Body of pancreas (tissue), 4 donors: Measurements from ENCODE around the gene PEAK1. TPM values are rescaled to one million over a fixed set of nuclear protein-coding genes. Genes with fewer than 3 reads are reported as not detected.

Experiments
- ATAC-seq: fragments of 150-250 bp; one replicate; pipeline ENCODE4 v1.9.1; 2016
- DNase-seq, 4 donors: peaks; one replicate each; pipeline ENCODE4 v3.0.0-alpha.2; 2019
- H3K27ac ChIP-seq, 4 donors: fragments of 200-600 bp; sonication (generic); 1 replicate in 3 of 4; 2 replicates in 1 of 4; pipeline versions ENCODE4 v1.5.1 to v1.6.1; 2016 to 2019; ENCODE audit warnings: mild to moderate bottlenecking in 1 of 4, mixed read lengths in 1 of 4, moderate library complexity in 1 of 4
- H3K27me3 ChIP-seq, 2 donors: fragments of 200-600 bp; sonication (generic); one replicate each; pipeline ENCODE4 v1.6.0; 2016; ENCODE audit warnings: mild to moderate bottlenecking in 1 of 2
- H3K36me3 ChIP-seq, 2 donors: fragments of 200-600 bp; sonication (generic); replicated peaks in 1 of 2; 2 replicates each; pipeline ENCODE4 v1.5.1; 2016; ENCODE audit warnings: low read depth in 2 of 2; ENCODE audit not compliant: insufficient read depth in 1 of 2
- H3K4me1 ChIP-seq: fragments of 200-600 bp; sonication (generic); one replicate; pipeline ENCODE4 v1.6.0; 2016
- H3K4me3 ChIP-seq, 2 donors: fragments of 200-600 bp; sonication (generic); 1 replicate in 1 of 2; 2 replicates in 1 of 2; pipeline ENCODE4 v1.5.1; 2016 to 2019
- H3K9me3 ChIP-seq, 3 donors: fragments of 200-600 bp; sonication (generic); 1 replicate in 2 of 3; 2 replicates in 1 of 3; pipeline ENCODE4 v1.5.1; 2016
- POLR2A ChIP-seq, 3 donors: fragments of 450-650 bp; IDR thresholded peaks; one replicate each; pipeline ENCODE4 v1.6.1; 2016; ENCODE audit warnings: antibody characterized with exemption in 3 of 3, mild to moderate bottlenecking in 2 of 3
- WGBS, 2 donors: methylation state at CpG; one replicate each; pipeline ENCODE4 v1.1.5; 2017; 5-methylcytosine and 5-hydroxymethylcytosine counted together
- intact Hi-C: fragments of 100-400 bp; cut with DNase I; formaldehyde crosslinking; loops from one replicate; pipeline ENCODE4 v1.15.1; 2023
- total RNA-seq, 2 donors: library from RNA; depleted of rRNA; stranded (reverse); fragments of >200 nt; gene quantifications; one replicate each; pipeline ENCODE4 v1.1.0, GENCODE V29; 2016
- TF ChIP-seq, protein P1 (sequence below), 7 experiments: fragments of 450-650 bp in 4 of 7; fragments of 200-600 bp in 3 of 7; sonication (generic) in 3 of 7; IDR thresholded peaks; one replicate each; pipeline ENCODE4 v1.5.1; 2016 to 2019; ENCODE audit warnings: antibody characterized with exemption in 7 of 7

PEAK1 gene
- total RNA-seq, 2 donors from 2014 or later: 12.5 to 13.2 TPM

DNA sequence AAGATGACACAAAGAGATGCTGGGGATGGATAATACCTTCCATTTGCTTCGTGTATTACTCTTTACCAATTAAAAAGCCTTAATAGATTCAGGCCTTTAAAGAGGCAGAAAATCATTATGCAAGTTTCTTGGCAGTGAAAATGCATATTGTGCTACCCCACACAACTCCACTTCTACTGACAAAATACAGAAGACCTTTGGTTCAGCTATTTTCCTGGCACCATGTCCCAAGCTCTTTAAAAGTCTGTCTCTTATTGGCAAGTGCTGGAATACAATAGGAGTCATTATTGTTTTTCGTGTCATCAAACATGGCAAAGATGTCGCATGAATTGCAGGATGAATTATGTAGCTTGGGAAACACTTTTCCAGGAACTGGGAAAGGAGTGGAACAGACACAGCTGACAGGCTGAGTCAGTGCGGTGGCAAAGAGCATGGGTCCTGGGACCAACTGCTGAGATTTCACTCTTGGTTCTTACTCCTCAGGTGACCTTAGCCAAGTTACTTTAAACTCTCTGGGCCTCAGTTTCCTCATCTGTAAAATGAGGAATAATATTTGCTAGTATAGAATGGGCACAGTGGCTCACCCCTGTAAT is 343.5 kb downstream of the PEAK1 start:
- Histone ChIP-seq H3K9me3 (no peaks in the 10 kb centered on the region), H3K27me3 (no peaks in the 10 kb centered on the region), H3K4me1 (peaks cover under 1% of the 10 kb centered on the region), H3K27ac (no peak overlapping the region), H3K4me3 (no peak overlapping the region), H3K36me3 (no peaks in the 10 kb centered on the region)
- TF ChIP-seq, protein P1, sequence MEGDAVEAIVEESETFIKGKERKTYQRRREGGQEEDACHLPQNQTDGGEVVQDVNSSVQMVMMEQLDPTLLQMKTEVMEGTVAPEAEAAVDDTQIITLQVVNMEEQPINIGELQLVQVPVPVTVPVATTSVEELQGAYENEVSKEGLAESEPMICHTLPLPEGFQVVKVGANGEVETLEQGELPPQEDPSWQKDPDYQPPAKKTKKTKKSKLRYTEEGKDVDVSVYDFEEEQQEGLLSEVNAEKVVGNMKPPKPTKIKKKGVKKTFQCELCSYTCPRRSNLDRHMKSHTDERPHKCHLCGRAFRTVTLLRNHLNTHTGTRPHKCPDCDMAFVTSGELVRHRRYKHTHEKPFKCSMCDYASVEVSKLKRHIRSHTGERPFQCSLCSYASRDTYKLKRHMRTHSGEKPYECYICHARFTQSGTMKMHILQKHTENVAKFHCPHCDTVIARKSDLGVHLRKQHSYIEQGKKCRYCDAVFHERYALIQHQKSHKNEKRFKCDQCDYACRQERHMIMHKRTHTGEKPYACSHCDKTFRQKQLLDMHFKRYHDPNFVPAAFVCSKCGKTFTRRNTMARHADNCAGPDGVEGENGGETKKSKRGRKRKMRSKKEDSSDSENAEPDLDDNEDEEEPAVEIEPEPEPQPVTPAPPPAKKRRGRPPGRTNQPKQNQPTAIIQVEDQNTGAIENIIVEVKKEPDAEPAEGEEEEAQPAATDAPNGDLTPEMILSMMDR (IDR thresholded peaks at IDR 0.05): no peak
- TF ChIP-seq POLR2A (IDR thresholded peaks at IDR 0.05): no peak
- WGBS, 2 donors: 58 to 59% methylated on average over 4 of the region's 4 CpGs
- ATAC-seq: no peak
- intact Hi-C loops: no loop called here
- no peak for DNase-seq

DNA sequence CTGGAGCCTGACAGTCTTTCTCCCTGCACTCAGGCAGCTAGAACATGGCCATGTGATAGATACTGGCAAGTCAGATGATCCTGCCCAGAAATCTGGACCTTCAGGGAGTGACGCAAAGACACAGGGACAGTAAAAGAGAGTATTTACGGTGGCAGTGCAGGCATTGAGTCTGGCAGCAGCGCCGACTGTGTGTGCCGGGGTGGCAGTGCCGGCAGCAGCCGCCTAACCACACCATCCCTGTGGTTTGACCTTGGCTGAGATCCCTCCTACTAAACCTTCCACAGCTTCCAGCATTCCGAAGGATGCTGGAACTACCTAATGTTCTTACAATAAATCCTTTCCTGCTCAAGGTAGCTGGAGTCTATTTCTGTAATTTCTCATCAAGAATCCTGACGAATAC is 344.4 kb downstream of the PEAK1 start:
- no peak for ATAC-seq
- Histone ChIP-seq H3K4me1 (peaks cover 4% of the 10 kb centered on the region), H3K27me3 (no peaks in the 10 kb centered on the region), H3K27ac (no peak overlapping the region), H3K9me3 (no peaks in the 10 kb centered on the region), H3K4me3 (no peak overlapping the region), H3K36me3 (no peaks in the 10 kb centered on the region)
- TF ChIP-seq POLR2A (IDR thresholded peaks at IDR 0.05): no peak
- TF ChIP-seq, protein P1 (IDR thresholded peaks at IDR 0.05): peak in 1 of 7 experiments; percentile 4
- DNase-seq: peak in 2 of 4 donors; percentile 18 to 23
- intact Hi-C loops: no loop called here
- 26 to 35% methylated on average over 9 of the region's 9 CpGs for WGBS, 2 donors

DNA sequence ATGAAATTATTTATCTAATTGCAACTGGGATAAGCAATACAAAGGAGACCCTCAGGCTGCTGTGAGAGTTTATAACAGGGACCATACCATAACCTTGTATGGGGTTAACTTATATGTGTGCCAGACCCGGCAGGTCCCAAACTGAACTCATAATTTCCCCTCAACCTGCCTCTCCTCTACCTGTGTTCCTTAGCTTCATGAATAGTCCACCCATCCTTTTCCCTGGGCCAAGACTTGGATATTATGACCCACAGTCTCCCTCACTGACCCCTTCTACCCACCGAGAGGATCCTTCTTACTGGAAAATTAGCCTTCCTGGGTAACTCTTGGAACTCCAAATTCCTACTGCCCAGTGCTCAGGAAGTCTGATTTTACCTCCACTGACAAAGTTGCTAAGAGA is 345.6 kb downstream of the PEAK1 start:
- 56 to 65% methylated on average over 2 of the region's 2 CpGs for WGBS, 2 donors
- ATAC-seq (no peak), DNase-seq (no peak)
- intact Hi-C loops: no loop called here
- TF ChIP-seq, protein P1 (IDR thresholded peaks at IDR 0.05): no peak
- no peak for TF ChIP-seq POLR2A (IDR thresholded peaks at IDR 0.05)
- Histone ChIP-seq H3K9me3 (no peaks in the 10 kb centered on the region), H3K4me1 (peaks cover 9% of the 10 kb centered on the region), H3K36me3 (no peaks in the 10 kb centered on the region), H3K27me3 (no peaks in the 10 kb centered on the region), H3K4me3 (no peak overlapping the region), H3K27ac (no peak overlapping the region)

DNA sequence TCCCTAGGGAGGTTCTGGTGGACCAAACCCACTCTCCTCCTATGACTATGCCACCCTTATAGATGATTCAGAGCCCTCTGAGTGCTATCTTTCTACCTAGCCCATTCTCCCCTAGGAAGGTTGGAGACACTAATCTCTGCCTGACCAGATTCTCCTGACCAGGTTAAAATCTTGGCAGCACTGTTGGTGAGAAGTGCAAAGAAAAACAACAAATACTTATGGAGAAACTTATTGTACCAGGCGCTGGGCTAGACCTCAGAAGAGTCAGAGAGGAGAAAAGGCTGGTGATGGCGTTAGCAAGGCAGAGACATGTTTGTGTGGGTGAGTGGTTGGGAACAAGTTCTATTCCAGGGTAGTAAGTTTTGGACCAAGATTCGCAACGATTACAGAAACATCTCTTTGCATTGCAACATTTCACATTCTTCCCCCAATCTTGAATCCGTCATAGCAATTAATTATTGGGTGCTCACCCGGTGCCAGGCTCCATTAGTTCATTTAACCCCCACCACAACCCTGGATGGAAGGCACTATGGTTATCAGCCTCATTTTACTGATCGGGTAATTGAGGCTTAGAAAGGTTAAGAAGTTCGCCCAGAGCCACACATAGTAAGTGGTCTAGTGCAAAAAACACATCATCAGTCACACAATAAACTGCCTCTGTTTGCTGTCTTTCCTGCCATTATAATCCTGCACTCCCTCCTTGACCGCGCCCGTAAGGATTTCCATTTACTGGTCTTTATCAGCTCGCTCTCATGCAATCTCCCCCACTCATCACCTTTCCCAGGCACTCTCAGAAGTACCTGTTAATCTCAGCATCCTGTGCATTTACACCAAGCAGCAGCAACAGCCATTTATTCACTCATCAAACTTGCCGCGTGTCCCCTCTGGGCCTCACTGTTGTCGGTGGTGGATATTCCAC is 348.3 kb downstream of the PEAK1 start:
- DNase-seq: no peak
- no peak overlapping the region for H3K4me3 ChIP-seq
- no peaks in the 10 kb centered on the region for H3K9me3 ChIP-seq
- no peaks in the 10 kb centered on the region for H3K36me3 ChIP-seq
- peaks cover 36% of the 10 kb centered on the region for H3K4me1 ChIP-seq
- peak overlapping the region in 3 of 4 donors; percentile 84 to 93 (median 92) for H3K27ac ChIP-seq
- no peaks in the 10 kb centered on the region for H3K27me3 ChIP-seq
- no peak for ATAC-seq
- TF ChIP-seq, protein P1 (IDR thresholded peaks at IDR 0.05): no peak
- no peak for TF ChIP-seq POLR2A (IDR thresholded peaks at IDR 0.05)
- intact Hi-C loops: no loop called here
- WGBS, 2 donors: 69 to 78% methylated on average over 15 of the region's 15 CpGs
